Activated CD4-positive, alpha-beta memory T cell treated with anti-CD3 and anti-CD28 coated beads for 36 hours (primary cell): ENCODE measurements around the gene OSBPL6. TPM values are rescaled to one million over a fixed set of nuclear protein-coding genes. Genes with fewer than 3 reads are reported as not detected.
"Not testable (repeated sequence)": the region's sequence is repeated elsewhere in the genome, so short reads cannot be mapped to it uniquely, and the experiment has no call there.

ENCODE experiments used
- CTCF ChIA-PET: fragments of 350-600 bp; sonication (Branson Sonifier 250); formaldehyde crosslinking; loops from one replicate; lab custom pipeline; 2021; ENCODE audit warnings: antibody characterized with exemption, inconsistent platforms; lab: Charles Lee
- POLR2A ChIA-PET: fragments of 350-600 bp; sonication (Branson Sonifier 250); formaldehyde crosslinking; loops from one replicate; lab custom pipeline; 2021; ENCODE audit warnings: antibody characterized with exemption; lab: Charles Lee
- DNase-seq: peaks from one replicate; pipeline ENCODE4 v3.0.0-alpha.2; 2020
- H3K27ac Mint-ChIP-seq: one replicate; pipeline ENCODE4 v1.8.0; 2021; ENCODE audit warnings: mixed read lengths
- H3K27me3 Mint-ChIP-seq: one replicate; pipeline ENCODE4 v1.8.0; 2021; ENCODE audit warnings: mixed read lengths
- H3K36me3 Mint-ChIP-seq: one replicate; pipeline ENCODE4 v1.8.0; 2021; ENCODE audit warnings: mixed read lengths
- H3K4me1 Mint-ChIP-seq: one replicate; pipeline ENCODE4 v1.8.0; 2021; ENCODE audit warnings: low read depth, mixed read lengths
- H3K4me3 Mint-ChIP-seq: one replicate; pipeline ENCODE4 v1.8.0; 2021; ENCODE audit warnings: mild to moderate bottlenecking, mixed read lengths
- H3K9me3 Mint-ChIP-seq: one replicate; pipeline ENCODE4 v1.8.0; 2021; ENCODE audit warnings: mixed read lengths
- intact Hi-C: fragments of 100-400 bp; cut with micrococcal nuclease; formaldehyde crosslinking; loops from one replicate; pipeline ENCODE4 v1.15.1; 2023
- total RNA-seq, 2 experiments: library from RNA; stranded (reverse); gene quantifications; one replicate each; pipeline ENCODE4 v1.2.3, GENCODE V29; 2021

The OSBPL6 gene
- total RNA-seq, 2 experiments from 2014 or later = 1.5 to 1.9 TPM

DNA sequence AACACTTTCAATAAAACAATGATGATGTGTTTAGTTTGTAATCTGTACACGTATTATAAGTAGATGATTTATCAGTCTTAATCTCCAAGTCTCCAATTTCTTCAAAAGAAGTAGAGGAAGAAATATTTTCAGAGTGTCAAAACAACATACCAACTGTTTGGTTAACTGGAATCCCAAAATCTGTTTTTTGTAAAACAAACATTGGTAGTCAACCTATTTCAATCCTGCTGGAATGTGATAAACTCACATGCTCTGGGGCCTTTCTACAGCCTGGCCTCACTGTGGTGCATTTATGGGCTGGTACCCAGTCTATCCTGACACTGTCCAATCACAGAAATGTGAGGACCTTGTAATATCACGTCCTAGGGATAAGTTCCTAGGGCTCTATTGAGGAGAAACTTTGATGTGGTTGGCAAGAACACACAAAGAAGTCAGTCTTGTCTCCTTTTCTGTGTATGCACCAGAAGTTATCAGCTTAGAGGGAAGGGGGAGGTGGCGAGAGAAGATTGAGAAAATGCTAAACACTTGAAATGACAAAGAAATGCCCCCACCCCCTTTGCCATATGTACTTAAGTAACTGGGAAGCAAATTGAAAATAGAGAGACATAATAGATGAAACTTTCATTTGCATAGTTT is 209.5 kb downstream of the OSBPL6 start:
- peaks cover 12% of the 10 kb centered on the region for H3K4me1 Mint-ChIP-seq
- no peaks in the 10 kb centered on the region for H3K36me3 Mint-ChIP-seq
- ChIA-PET CTCF (interaction anchor here (0.6 to 3.7 kb wide), 2 partner anchors 10 to 726 kb away, joined by 3 to 36 read pairs; no protein-coding TSS in a partner anchor), POLR2A (interaction anchor here (2.4 kb wide), 1 partner anchor 10 kb away, joined by 6 read pairs; no protein-coding TSS in a partner anchor)
- H3K9me3 Mint-ChIP-seq = no peaks in the 10 kb centered on the region
- H3K27me3 Mint-ChIP-seq = peaks cover 2% of the 10 kb centered on the region
- H3K4me3 Mint-ChIP-seq = no peak overlapping the region
- no peak for DNase-seq
- H3K27ac Mint-ChIP-seq = peak overlapping the region; percentile 10
- intact Hi-C loops = loop anchor here (1.0 kb wide), 2 partner anchors 7 to 11 kb away; no protein-coding TSS in a partner anchor

DNA sequence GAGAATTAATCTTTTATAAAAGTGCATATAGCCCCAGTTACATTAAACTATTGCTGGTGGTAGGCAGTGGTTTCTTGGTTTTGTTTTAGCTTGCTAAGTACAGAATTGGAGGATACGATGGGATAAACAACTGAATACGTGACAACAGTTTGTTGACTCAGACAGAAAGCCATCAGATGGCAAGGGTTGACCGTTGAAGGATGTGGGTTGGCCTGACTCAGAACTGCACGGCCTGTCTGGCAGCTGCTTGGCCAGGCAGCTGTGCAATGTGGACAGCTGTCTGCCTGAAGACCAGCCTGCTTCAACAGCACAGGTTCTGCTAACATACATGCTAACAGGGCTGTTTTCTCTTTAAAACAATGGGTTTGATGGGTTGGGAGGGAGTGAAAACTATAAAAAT is 210.1 kb downstream of the OSBPL6 start:
- peaks cover 2% of the 10 kb centered on the region for H3K27me3 Mint-ChIP-seq
- H3K4me1 Mint-ChIP-seq = peaks cover 12% of the 10 kb centered on the region
- H3K9me3 Mint-ChIP-seq = no peaks in the 10 kb centered on the region
- H3K4me3 Mint-ChIP-seq = no peak overlapping the region
- intact Hi-C loops = loop anchor here (1.0 kb wide), 2 partner anchors 8 to 10 kb away; no protein-coding TSS in a partner anchor
- DNase-seq = peak; percentile 58
- ChIA-PET POLR2A (interaction anchor here (2.4 kb wide), 1 partner anchor 9 kb away, joined by 6 read pairs; no protein-coding TSS in a partner anchor), CTCF (interaction anchor here (1.6 to 3.7 kb wide), 2 partner anchors 10 to 15 kb away, joined by 5 to 36 read pairs; no protein-coding TSS in a partner anchor)
- no peaks in the 10 kb centered on the region for H3K36me3 Mint-ChIP-seq
- peak overlapping the region; percentile 56 for H3K27ac Mint-ChIP-seq

DNA sequence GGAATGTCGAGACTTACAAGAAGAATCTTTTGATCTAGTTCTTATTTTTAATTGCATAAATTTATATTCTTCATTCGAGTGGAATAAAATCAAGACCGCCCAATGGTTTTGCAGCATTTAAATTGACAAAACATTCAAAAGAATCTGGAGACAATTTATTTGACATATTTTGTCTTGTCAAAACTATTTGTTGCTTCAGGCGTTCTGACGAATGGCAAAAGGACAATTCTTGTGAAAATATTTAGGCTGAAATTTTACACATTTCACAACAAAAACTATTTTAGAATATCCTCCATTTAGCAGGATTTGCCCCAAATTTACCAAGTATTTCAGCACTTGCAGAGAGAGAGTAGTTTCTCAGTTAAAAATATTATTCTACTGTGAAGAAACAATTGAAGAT is 214.9 kb downstream of the OSBPL6 start:
- H3K4me3 Mint-ChIP-seq = no peak overlapping the region
- H3K36me3 Mint-ChIP-seq = no peaks in the 10 kb centered on the region
- no peak for DNase-seq
- H3K27ac Mint-ChIP-seq = no peak overlapping the region
- H3K9me3 Mint-ChIP-seq = no peaks in the 10 kb centered on the region
- H3K4me1 Mint-ChIP-seq = peaks cover 11% of the 10 kb centered on the region
- intact Hi-C loops = no loop called here
- POLR2A ChIA-PET = no interaction called here
- CTCF ChIA-PET = no interaction called here
- peaks cover 3% of the 10 kb centered on the region for H3K27me3 Mint-ChIP-seq

DNA sequence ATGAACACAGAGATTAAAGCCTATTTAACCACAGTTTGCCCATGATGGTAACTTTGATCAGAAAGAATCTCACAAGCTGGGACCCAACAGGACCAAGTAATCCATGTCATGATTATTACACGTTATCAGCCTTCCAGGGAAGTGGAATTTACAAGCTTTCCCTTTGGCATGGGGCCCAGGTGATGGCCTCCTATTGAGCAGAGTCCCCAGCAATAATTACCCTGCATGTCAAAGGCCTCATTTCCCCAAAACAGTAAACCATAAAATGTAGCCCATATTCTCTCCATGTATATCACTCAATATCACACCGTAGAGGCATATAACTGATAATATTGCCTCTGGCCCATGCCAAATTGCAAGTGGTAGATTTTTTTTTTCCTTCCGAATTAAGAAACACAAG is 217.7 kb downstream of the OSBPL6 start:
- Mint-ChIP-seq H3K9me3 (no peaks in the 10 kb centered on the region), H3K4me1 (peaks cover 14% of the 10 kb centered on the region), H3K27ac (peak overlapping the region; percentile 19), H3K27me3 (peaks cover 3% of the 10 kb centered on the region), H3K36me3 (no peaks in the 10 kb centered on the region), H3K4me3 (no peak overlapping the region)
- DNase-seq = no peak
- POLR2A ChIA-PET = no interaction called here
- intact Hi-C loops = loop anchor here (5.0 to 10.0 kb wide), 3 partner anchors 217 to 483 kb away; partner anchors contain the start of gene OSBPL6
- CTCF ChIA-PET = interaction anchor here (5.9 kb wide), 1 partner anchor 16 kb away, joined by 116 read pairs; no protein-coding TSS in a partner anchor

DNA sequence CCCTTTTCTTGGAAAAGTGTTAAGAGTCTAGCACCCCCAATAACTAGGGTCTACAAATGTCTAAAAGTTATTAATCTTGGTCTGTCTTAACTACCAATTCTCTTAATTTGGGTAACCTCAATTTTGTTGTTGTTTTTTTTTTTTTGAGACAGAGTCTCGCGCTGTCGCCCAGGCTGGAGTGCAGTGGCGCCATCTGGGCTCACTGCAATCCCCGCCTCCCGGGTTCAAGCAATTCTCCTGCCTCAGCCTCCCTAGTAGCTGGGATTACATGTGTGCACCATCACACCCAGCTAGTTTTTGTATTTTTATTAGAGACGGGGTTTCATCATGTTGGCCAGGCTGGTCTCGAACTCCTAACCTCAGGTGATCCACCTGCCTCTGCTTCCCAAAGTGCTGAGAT is 218.1 kb downstream of the OSBPL6 start:
- POLR2A ChIA-PET = not testable (repeated sequence)

DNA sequence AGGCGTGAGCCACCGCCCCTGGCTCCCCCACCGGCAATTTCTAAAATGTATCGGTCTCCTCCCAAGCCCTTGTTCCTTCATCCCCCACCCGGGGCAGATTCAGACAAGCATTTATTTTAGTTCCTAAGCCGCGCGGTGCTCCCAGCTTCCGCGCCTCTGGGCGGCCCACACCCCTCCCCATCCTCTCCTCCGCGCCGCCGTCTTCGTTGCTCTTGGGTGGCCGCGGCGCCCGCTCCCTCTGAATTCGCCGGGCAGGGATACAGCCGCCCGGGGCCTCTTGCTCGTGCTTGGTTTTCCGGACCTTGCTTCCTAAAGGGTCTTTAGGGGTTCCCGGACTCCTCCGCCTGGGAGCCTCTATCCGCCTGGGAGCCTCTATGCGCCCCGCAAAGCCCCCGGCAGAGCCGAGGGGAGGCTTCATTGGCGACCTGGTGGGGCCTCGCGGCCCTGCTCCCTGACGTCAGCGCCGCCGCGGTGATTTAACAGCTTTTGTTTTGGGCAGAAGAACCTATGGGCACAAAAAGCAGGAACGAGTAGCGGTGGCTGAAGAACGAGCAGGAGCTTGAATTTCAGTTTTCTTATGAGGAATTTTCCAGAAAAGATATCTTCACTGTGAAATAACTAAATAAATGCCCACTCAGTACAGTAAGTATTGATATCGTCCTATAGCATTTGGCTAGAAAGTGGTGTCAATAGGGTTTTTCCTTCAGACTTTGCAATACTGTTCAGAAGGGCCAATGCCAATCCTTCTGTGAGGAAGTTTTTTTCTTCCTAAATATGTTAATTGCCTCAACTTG is 219.4 kb downstream of the OSBPL6 start:
- peaks cover 14% of the 10 kb centered on the region for H3K4me1 Mint-ChIP-seq

More for the DNA sequence above, 218.1 kb downstream of the OSBPL6 start:
- CTCF ChIA-PET = interaction anchor here (0.7 to 5.9 kb wide), 4 partner anchors 7 to 300 kb away, joined by 3 to 116 read pairs (median 36); partner anchors contain the start of gene RBM45
- H3K4me3 Mint-ChIP-seq = peak overlapping the region; percentile 74
- not testable (repeated sequence) for H3K36me3 Mint-ChIP-seq, DNase-seq, H3K27me3 Mint-ChIP-seq, H3K27ac Mint-ChIP-seq, H3K9me3 Mint-ChIP-seq
- intact Hi-C loops = loop anchor here (5.0 to 10.0 kb wide), 3 partner anchors 218 to 482 kb away; partner anchors contain the start of gene OSBPL6
- peaks cover 14% of the 10 kb centered on the region for H3K4me1 Mint-ChIP-seq

DNA sequence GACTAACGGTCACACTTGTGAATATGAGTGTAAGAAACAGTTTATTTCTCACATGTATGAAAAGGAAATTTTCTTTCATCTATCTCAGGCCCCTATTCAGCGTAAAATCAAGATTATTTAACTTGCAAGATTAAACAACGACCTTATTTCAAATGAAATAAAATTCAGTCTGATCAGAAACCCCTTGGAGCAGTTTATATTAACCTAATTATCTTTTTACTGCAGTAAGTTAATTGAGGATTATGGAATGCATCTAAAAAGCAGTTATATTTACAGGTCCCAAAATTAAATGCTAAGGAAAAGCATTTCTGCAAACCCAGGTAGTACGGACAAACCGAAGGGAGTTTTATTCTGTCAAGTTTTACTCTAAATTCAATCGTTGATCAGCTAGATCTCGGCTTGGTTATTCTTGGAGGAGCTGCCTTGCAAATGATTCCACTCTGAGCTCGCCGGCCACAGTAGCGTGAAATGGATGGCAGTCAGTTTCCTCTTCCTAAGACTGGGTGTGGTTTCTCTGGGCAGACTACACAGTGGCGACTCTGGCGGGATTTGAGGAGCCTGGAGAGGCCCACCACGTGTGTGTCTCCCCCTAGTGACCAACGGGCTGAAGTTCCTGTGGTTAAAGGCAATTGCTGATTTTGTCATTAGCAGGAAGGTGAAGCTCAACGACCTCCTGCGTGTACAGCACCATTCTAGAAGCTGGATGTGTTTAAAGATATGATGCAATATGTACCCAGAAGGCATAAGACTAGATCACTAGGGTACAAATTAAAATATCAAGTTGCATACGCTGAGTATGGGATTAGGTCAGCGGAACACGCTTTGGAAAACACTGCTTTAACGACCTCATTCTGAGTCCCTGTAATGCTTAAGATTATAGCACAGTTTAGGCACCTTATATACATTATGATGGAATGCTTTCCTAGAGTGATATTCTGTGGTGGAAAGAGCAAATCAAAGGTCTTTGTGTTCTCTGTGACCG is 220.2 kb downstream of the OSBPL6 start:
- intact Hi-C loops = loop anchor here (1.0 to 10.0 kb wide), 10 partner anchors 10 to 480 kb away; partner anchors contain the start of genes OSBPL6 and RBM45
- POLR2A ChIA-PET = interaction anchor here (0.6 to 2.6 kb wide), 7 partner anchors 9 to 302 kb away, joined by 3 to 9 read pairs (median 6); partner anchors contain the start of genes PJVK, PRKRA and RBM45
- peaks cover 3% of the 10 kb centered on the region for H3K27me3 Mint-ChIP-seq

More for the DNA sequence above, 219.4 kb downstream of the OSBPL6 start:
- intact Hi-C loops = loop anchor here (1.0 to 10.0 kb wide), 11 partner anchors 9 to 481 kb away; partner anchors contain the start of genes FKBP7, OSBPL6 and RBM45
- ChIA-PET CTCF (interaction anchor here (0.7 to 5.9 kb wide), 21 partner anchors 8 to 1199 kb away, joined by 3 to 116 read pairs (median 6); partner anchors contain the start of genes PJVK, PRKRA and RBM45), POLR2A (interaction anchor here (1.0 to 2.6 kb wide), 6 partner anchors 9 to 301 kb away, joined by 3 to 9 read pairs (median 6); partner anchors contain the start of genes PJVK, PRKRA and RBM45)
- Mint-ChIP-seq H3K27me3 (peaks cover 3% of the 10 kb centered on the region), H3K36me3 (no peaks in the 10 kb centered on the region), H3K9me3 (no peaks in the 10 kb centered on the region), H3K4me3 (peak overlapping the region; percentile 74), H3K27ac (peak overlapping the region; percentile 88)
- peak; percentile 83 for DNase-seq

DNA sequence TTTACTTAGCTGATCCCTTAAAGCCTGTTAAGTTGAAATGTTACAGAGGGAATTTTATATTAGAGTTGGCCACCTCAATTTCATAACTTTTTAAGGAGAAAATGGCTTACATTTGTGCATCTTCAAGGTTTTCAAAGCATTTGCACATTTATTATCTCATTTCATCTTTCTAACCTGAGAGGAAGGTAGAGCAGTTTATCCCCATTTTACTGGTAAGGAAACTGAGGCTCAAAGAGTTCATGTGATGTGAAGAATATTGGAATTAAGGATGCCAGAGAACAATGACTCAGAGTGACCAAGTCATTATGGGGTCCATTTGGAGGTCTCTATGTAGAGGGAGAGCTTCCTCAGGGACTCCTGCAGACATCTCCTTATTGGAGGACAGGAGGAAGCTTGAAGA is 221.7 kb downstream of the OSBPL6 start:
- ChIA-PET POLR2A (no interaction called here), CTCF (interaction anchor here (3.3 to 5.9 kb wide), 2 partner anchors 11 to 20 kb away, joined by 36 to 116 read pairs; no protein-coding TSS in a partner anchor)
- Mint-ChIP-seq H3K4me1 (peaks cover 14% of the 10 kb centered on the region), H3K4me3 (no peak overlapping the region), H3K36me3 (no peaks in the 10 kb centered on the region), H3K27ac (no peak overlapping the region), H3K9me3 (no peaks in the 10 kb centered on the region), H3K27me3 (no peaks in the 10 kb centered on the region)
- intact Hi-C loops = loop anchor here (2.0 to 10.0 kb wide), 3 partner anchors 99 to 479 kb away; partner anchors contain the start of gene OSBPL6
- DNase-seq = no peak

More for the DNA sequence above, 220.2 kb downstream of the OSBPL6 start:
- Mint-ChIP-seq H3K27ac (peak overlapping the region; percentile 88), H3K9me3 (no peaks in the 10 kb centered on the region), H3K4me3 (peak overlapping the region; percentile 74), H3K4me1 (peaks cover 14% of the 10 kb centered on the region), H3K36me3 (no peaks in the 10 kb centered on the region)
- peak; percentile 90 for DNase-seq
- CTCF ChIA-PET = interaction anchor here (0.6 to 5.9 kb wide), 27 partner anchors 9 to 1198 kb away, joined by 3 to 116 read pairs (median 4); partner anchors contain the start of genes PJVK, PRKRA and RBM45

DNA sequence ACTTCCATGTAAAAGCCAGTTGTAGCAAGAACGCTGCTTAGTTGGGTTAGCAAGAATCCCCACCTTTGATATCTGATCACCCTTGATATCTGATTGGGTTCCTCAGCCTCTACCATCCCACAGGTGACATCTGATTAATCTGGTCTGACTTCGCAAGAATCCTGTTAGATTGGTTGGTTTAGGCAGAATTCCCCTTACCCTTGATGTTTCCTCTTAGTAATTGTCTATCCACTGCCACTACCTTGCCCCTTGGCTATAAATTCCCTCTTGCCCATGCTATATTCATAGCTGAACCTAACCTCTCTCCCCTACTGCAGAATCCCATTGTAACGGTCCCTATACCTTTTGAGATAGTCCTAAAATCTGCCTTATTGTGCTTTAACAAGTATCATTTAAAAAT is 223.6 kb downstream of the OSBPL6 start:
- Mint-ChIP-seq H3K36me3 (peaks cover 6% of the 10 kb centered on the region), H3K4me1 (peaks cover 13% of the 10 kb centered on the region), H3K4me3 (no peak overlapping the region), H3K27ac (no peak overlapping the region), H3K27me3 (no peaks in the 10 kb centered on the region), H3K9me3 (no peaks in the 10 kb centered on the region)
- intact Hi-C loops = loop anchor here (10.0 kb wide), 2 partner anchors 223 to 477 kb away; partner anchors contain the start of gene OSBPL6
- POLR2A ChIA-PET = no interaction called here
- no peak for DNase-seq
- CTCF ChIA-PET = interaction anchor here (1.2 to 5.9 kb wide), 4 partner anchors 13 to 22 kb away, joined by 5 to 116 read pairs (median 8); no protein-coding TSS in a partner anchor

DNA sequence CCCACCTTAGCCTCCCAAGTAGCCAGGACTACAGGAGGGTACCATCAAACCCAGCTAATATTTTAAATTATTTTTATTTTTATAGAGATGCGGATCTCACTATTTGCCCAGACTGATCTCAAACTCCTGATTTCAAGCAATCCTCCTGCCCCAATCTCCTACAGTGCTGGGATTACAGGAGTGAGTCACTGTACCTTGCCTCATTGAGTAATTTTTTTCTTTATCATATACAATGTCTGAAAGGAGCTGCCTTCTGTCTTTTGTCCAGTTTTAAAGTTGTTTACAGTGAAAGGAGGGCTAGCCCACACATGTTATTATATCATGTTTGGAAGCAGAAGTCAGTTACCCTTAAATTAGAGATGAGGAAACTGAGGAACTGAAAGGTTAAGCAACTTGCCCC is 224.1 kb downstream of the OSBPL6 start:
- ChIA-PET POLR2A (interaction anchor here (0.6 kb wide), 1 partner anchor 50 kb away, joined by 3 read pairs; no protein-coding TSS in a partner anchor), CTCF (interaction anchor here (1.2 to 1.7 kb wide), 3 partner anchors 13 to 21 kb away, joined by 5 to 9 read pairs (median 7); no protein-coding TSS in a partner anchor)

More for the DNA sequence above, 224.1 kb downstream of the OSBPL6 start:
- no peak overlapping the region for H3K27ac Mint-ChIP-seq
- no peaks in the 10 kb centered on the region for H3K9me3 Mint-ChIP-seq
- H3K36me3 Mint-ChIP-seq = peaks cover 6% of the 10 kb centered on the region
- no peak for DNase-seq
- no peaks in the 10 kb centered on the region for H3K27me3 Mint-ChIP-seq
- H3K4me3 Mint-ChIP-seq = no peak overlapping the region
- intact Hi-C loops = loop anchor here (10.0 kb wide), 2 partner anchors 224 to 476 kb away; partner anchors contain the start of gene OSBPL6
- peaks cover 8% of the 10 kb centered on the region for H3K4me1 Mint-ChIP-seq
